Measurements from ENCODE around the gene KRT77.
"Not testable (repeated sequence)": the region's sequence is repeated elsewhere in the genome, so short reads cannot be mapped to it uniquely, and the experiment has no call there.

The KRT77 gene

DNA sequence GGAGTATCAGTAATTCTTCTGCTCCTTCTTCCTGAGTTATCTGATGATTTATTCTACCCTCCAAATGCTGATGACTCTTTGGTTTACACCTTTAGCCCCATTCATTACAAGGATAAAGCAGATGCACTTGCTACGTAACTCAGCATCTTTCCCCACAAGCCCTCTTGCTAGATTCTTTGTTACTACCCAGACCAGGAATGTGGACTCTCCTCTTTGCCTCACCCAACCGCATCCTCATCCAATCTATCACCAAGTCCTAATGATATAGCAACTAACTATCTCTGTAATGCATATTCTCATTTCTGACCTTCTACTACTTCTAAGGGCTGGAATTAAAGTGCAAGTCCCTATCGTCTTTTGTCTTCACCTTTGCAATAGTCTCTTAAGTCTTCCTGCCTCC, 32.4 kb downstream of the KRT77 start:
- ChIA-PET CTCF (no interaction called here), POLR2A (no interaction called here)
- no peak for TF ChIP-seq SP1 (IDR thresholded peaks at IDR 0.05)
- no peak for DNase-seq (ENCODE audit: extremely low spot score)

DNA sequence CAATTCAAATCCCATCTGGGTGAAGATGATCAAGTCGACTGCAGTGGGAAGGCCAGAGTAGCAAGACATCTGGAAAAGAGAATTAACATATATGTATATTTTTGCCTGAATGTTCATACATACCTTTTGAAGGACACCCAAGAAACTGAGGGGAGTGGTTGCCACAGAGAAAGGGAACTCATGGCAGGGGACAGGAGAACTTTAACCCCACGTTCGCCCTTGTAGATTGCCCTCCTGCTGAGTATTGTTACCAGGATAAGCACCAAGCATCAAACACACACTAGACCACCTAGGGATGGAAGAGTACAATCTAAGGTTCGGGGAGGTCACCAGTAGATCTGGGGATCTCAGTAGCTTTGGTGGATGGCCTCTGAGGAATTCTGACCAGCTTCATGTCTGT, 32.8 kb downstream of the KRT77 start:
- no peak for DNase-seq (ENCODE audit: extremely low spot score)
- TF ChIP-seq, protein P1, sequence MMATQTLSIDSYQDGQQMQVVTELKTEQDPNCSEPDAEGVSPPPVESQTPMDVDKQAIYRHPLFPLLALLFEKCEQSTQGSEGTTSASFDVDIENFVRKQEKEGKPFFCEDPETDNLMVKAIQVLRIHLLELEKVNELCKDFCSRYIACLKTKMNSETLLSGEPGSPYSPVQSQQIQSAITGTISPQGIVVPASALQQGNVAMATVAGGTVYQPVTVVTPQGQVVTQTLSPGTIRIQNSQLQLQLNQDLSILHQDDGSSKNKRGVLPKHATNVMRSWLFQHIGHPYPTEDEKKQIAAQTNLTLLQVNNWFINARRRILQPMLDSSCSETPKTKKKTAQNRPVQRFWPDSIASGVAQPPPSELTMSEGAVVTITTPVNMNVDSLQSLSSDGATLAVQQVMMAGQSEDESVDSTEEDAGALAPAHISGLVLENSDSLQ (IDR thresholded peaks at IDR 0.05) = no peak
- TF ChIP-seq L3MBTL2 (conservative IDR thresholded peaks at IDR 0.05) (no peak), FOXK2 (IDR thresholded peaks at IDR 0.05) (no peak), ZNF384 (IDR thresholded peaks at IDR 0.05) (no peak), HDGF (IDR thresholded peaks at IDR 0.05; ENCODE audit: borderline replicate concordance) (no peak), FOXM1 (IDR thresholded peaks at IDR 0.05; ENCODE audit: borderline replicate concordance) (no peak), LEF1 (IDR thresholded peaks at IDR 0.05; ENCODE audit: borderline replicate concordance) (no peak), ELF4 (IDR thresholded peaks at IDR 0.05) (no peak)
- CTCF ChIA-PET = no interaction called here
- POLR2A ChIA-PET = no interaction called here

DNA sequence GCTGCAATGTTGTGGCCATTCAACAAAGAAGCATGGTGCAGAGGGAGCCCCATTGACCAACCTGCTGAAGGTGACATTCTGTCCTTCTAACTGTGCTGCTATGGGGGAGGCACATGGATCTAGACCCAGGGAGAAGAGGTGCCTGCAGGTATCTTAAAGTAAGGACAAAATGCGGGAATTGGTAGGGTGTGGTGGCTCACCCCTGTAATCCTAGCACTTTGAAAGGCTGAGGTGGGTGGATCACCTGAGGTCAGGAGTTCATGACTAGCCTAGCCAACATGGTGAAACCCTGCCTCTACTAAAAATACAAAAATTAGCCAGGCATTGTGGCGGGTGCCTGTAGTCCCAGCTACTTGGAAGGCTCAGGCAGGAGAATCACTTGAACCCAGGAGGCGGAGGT, 33.4 kb downstream of the KRT77 start:
- POLR2A ChIA-PET; DNase-seq (ENCODE audit: extremely low spot score); CTCF ChIA-PET: not testable (repeated sequence)

DNA sequence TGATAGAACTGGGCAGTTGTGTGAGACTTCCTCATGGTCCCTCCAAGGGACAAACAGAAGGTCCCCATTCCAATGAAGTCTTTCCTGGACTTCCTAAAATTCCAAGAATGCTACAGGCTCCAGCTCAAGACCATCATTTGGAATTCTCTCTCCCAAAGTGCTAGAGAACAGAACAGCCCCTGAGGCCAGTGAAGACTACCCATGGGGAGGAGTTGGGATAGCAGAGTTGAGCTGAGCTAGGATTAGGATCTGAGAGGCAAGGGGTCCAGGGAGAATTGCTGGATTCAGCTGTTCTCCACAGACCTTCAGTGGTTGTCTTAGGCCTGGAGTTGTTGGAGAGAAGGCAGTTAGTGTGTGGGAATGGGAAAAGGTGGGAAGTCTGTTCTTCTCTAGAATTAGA, 33.9 kb downstream of the KRT77 start:
- ChIA-PET CTCF (no interaction called here), POLR2A (no interaction called here)
- no peak for TF ChIP-seq SP1 (IDR thresholded peaks at IDR 0.05)
- TF ChIP-seq ZNF384 (IDR thresholded peaks at IDR 0.05) = no peak
- no peak for TF ChIP-seq FOXK2 (IDR thresholded peaks at IDR 0.05)
- TF ChIP-seq HDGF (IDR thresholded peaks at IDR 0.05; ENCODE audit: borderline replicate concordance) = no peak
- no peak for TF ChIP-seq L3MBTL2 (conservative IDR thresholded peaks at IDR 0.05)
- no peak for DNase-seq (ENCODE audit: extremely low spot score)

DNA sequence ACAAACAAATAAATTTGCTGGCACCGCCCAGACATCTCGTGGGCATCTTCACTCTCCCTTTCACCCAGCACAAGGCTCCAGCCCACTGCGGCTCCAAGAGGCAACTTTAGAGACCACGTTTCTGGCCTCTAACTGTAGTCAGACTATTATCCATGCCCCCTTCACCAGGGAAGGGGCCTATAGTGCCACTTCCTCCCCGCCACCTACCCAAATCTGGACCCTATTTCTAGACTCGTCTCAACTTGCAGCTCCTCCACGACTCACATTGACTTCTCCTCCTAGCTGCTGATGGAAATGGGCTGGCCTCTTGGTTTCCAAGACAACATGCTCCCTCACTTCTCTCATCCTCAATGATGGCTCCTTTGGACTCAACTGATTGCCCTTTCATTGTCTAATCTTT, 35.4 kb downstream of the KRT77 start:
- TF ChIP-seq, protein P1 (IDR thresholded peaks at IDR 0.05) = no peak
- TF ChIP-seq SP1 (IDR thresholded peaks at IDR 0.05) (no peak), NFRKB (IDR thresholded peaks at IDR 0.05) (no peak), TARDBP (IDR thresholded peaks at IDR 0.05) (no peak), FOXK2 (IDR thresholded peaks at IDR 0.05) (no peak), FOXA1 (IDR thresholded peaks at IDR 0.05) (no peak), L3MBTL2 (conservative IDR thresholded peaks at IDR 0.05) (no peak), ZNF384 (IDR thresholded peaks at IDR 0.05) (no peak), LEF1 (IDR thresholded peaks at IDR 0.05; ENCODE audit: borderline replicate concordance) (no peak)
- DNase-seq (ENCODE audit: extremely low spot score) = no peak
- POLR2A ChIA-PET = no interaction called here
- CTCF ChIA-PET = no interaction called here

DNA sequence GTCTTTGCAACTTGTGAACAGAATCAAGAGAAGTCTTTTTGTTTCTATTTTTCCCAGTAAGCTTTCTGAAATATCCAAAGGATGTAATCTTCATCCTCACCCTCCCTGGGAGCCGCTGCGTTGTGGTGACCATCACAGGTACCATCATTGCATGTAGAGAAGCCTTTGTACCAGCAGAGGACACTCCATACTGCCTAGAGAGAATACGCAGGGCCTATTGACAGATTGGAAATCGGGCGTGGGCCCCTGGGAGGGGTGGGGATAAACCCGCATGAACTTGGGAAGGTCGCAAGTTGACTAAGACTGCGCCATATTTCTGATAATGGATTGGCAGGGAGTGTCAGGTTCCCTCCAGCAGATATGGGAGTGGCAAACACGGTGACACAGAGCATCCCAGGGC, 35.8 kb downstream of the KRT77 start:
- DNase-seq (ENCODE audit: extremely low spot score) = no peak
- ChIA-PET POLR2A (no interaction called here), CTCF (no interaction called here)
- TF ChIP-seq TARDBP (IDR thresholded peaks at IDR 0.05) = no peak
- TF ChIP-seq ZNF384 (IDR thresholded peaks at IDR 0.05) = no peak
- no peak for TF ChIP-seq SP1 (IDR thresholded peaks at IDR 0.05)

DNA sequence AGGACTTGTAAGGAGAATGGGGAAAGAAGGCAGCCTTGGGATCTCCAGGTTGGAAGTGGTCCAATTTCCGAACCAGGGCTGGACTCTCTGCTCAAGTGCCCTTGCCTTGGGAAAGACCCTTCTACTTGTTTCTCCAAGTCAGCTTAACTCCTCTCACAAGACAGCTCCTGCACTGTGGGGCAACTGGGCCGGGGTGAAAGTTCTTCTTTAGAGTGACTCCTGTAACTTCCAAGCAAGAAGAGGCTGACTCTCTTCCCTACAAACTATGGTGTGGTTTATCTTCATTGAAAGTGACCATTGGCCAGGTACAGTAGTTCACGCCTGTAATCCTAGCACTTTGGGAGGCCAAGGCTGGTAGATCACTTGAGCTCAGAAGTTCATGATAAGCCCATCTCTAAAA, 36.9 kb downstream of the KRT77 start:
- ChIA-PET POLR2A (no interaction called here), CTCF (interaction anchor here (0.7 kb wide), 1 partner anchor 458 kb away, joined by 3 read pairs; no protein-coding TSS in a partner anchor)
- TF ChIP-seq L3MBTL2 (conservative IDR thresholded peaks at IDR 0.05) = no peak
- TF ChIP-seq LEF1 (IDR thresholded peaks at IDR 0.05; ENCODE audit: borderline replicate concordance) = no peak
- TF ChIP-seq BHLHE40 (IDR thresholded peaks at IDR 0.05; ENCODE audit: borderline replicate concordance) = no peak
- no peak for TF ChIP-seq ELF4 (IDR thresholded peaks at IDR 0.05)
- TF ChIP-seq, protein P1 (IDR thresholded peaks at IDR 0.05) = no peak
- TF ChIP-seq SUZ12 (IDR thresholded peaks at IDR 0.05) = no peak
- no peak for TF ChIP-seq TARDBP (IDR thresholded peaks at IDR 0.05)
- no peak for TF ChIP-seq FOXM1 (IDR thresholded peaks at IDR 0.05; ENCODE audit: borderline replicate concordance)
- TF ChIP-seq FOXA1 (IDR thresholded peaks at IDR 0.05) = no peak
- no peak for TF ChIP-seq SP1 (IDR thresholded peaks at IDR 0.05)
- TF ChIP-seq CTBP1 (IDR thresholded peaks at IDR 0.05; ENCODE audit: borderline replicate concordance) = no peak
- TF ChIP-seq ARNT (IDR thresholded peaks at IDR 0.05) = no peak
- TF ChIP-seq HDGF (IDR thresholded peaks at IDR 0.05; ENCODE audit: borderline replicate concordance) = no peak
- TF ChIP-seq FOXK2 (IDR thresholded peaks at IDR 0.05) = no peak
- TF ChIP-seq ZNF384 (IDR thresholded peaks at IDR 0.05) = no peak
- TF ChIP-seq NFRKB (IDR thresholded peaks at IDR 0.05) = no peak
- no peak for DNase-seq (ENCODE audit: extremely low spot score)

DNA sequence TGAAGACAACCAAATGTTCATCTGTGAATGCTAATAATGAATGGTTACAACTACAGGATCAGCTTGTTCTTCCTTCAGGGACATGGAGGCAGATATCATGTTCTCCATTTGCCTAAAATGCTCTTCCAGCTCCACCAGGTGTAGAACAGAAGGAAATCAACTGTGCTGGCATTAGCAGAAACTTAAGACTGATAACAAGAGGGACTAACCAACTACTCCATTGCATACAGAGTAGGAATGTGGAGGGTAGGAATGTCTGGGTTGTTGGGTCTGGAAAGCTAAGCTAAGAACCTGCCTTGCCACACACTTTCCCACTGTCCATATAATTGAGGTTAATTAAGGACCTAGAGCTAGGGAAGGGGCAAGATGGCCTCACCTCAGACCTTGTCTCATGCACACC, 39.9 kb downstream of the KRT77 start:
- POLR2A ChIA-PET = no interaction called here
- DNase-seq (ENCODE audit: extremely low spot score) = no peak
- no peak for TF ChIP-seq ZNF384 (IDR thresholded peaks at IDR 0.05)
- TF ChIP-seq FOXK2 (IDR thresholded peaks at IDR 0.05) = no peak
- TF ChIP-seq FOXA1 (IDR thresholded peaks at IDR 0.05) = no peak
- TF ChIP-seq LEF1 (IDR thresholded peaks at IDR 0.05; ENCODE audit: borderline replicate concordance) = no peak
- TF ChIP-seq BHLHE40 (IDR thresholded peaks at IDR 0.05; ENCODE audit: borderline replicate concordance) = no peak
- TF ChIP-seq ELF4 (IDR thresholded peaks at IDR 0.05) = no peak
- TF ChIP-seq, protein P1 (IDR thresholded peaks at IDR 0.05) = no peak
- no peak for TF ChIP-seq FOXM1 (IDR thresholded peaks at IDR 0.05; ENCODE audit: borderline replicate concordance)
- TF ChIP-seq NFRKB (IDR thresholded peaks at IDR 0.05) = no peak
- no peak for TF ChIP-seq CTBP1 (IDR thresholded peaks at IDR 0.05; ENCODE audit: borderline replicate concordance)
- TF ChIP-seq L3MBTL2 (conservative IDR thresholded peaks at IDR 0.05) = no peak
- no peak for TF ChIP-seq SP1 (IDR thresholded peaks at IDR 0.05)
- CTCF ChIA-PET = interaction anchor here (0.7 kb wide), 1 partner anchor 9 kb away, joined by 3 read pairs; no protein-coding TSS in a partner anchor
